HL-60 (cell line): Measurements from ENCODE around the gene SERPINI1.
"Not testable (repeated sequence)": the region's sequence is repeated elsewhere in the genome, so short reads cannot be mapped to it uniquely, and the experiment has no call there.

Source experiments
- DNase-seq, 2 experiments: peaks; one replicate each; pipeline ENCODE4 v3.0.0-alpha.2; 2010 to 2020; ENCODE audit warnings: low read depth in 1 of 2, low spot score in 1 of 2
- H3K27ac ChIP-seq: fragments of 250-450 bp; sonication (Bioruptor Pico); replicated peaks from 2 replicates; pipeline ENCODE4 v1.5.1; 2020; ENCODE audit warnings: mild to moderate bottlenecking, moderate library complexity
- H3K27me3 ChIP-seq: fragments of 250-450 bp; sonication (Bioruptor Pico); 2 replicates; pipeline ENCODE4 v1.5.1; 2021; ENCODE audit warnings: mild to moderate bottlenecking, moderate library complexity; ENCODE audit not compliant: insufficient read depth, poor library complexity, severe bottlenecking
- H3K4me3 ChIP-seq: replicated peaks from 2 replicates; pipeline ENCODE4 v1.5.1; 2011; ENCODE audit warnings: mild to moderate bottlenecking, control low read depth, low read length; ENCODE audit not compliant: insufficient read depth
- GABPA ChIP-seq: IDR thresholded peaks from 2 replicates; pipeline ENCODE4 v1.6.1; 2012; ENCODE audit warnings: low read depth
- POLR2AphosphoS5 ChIP-seq: IDR thresholded peaks from 2 replicates; pipeline ENCODE4 v1.6.1; 2012; ENCODE audit warnings: low read depth
- SPI1 ChIP-seq: IDR thresholded peaks from 2 replicates; pipeline ENCODE4 v1.6.1; 2012; ENCODE audit warnings: low read depth, mild to moderate bottlenecking, borderline replicate concordance
- TF ChIP-seq, protein P1 (sequence below): IDR thresholded peaks from 2 replicates; pipeline ENCODE4 v1.6.1; 2012; ENCODE audit warnings: low read depth; ENCODE audit not compliant: insufficient replicate concordance
- TF ChIP-seq, protein P2 (sequence below): IDR thresholded peaks from one replicate; pipeline ENCODE4 v1.5.1; 2011; ENCODE audit warnings: low read length, control low read depth, inconsistent platforms; ENCODE audit not compliant: insufficient read depth

SERPINI1 gene

GRCh38 chr3:167820102-167820865 is 84.8 kb downstream of the SERPINI1 start:
- H3K27me3 ChIP-seq: no peaks in the 10 kb centered on the region
- H3K27ac ChIP-seq: no peak overlapping the region
- TF ChIP-seq SPI1 (no peak), GABPA (no peak), POLR2AphosphoS5 (no peak)
- TF ChIP-seq, protein P1, sequence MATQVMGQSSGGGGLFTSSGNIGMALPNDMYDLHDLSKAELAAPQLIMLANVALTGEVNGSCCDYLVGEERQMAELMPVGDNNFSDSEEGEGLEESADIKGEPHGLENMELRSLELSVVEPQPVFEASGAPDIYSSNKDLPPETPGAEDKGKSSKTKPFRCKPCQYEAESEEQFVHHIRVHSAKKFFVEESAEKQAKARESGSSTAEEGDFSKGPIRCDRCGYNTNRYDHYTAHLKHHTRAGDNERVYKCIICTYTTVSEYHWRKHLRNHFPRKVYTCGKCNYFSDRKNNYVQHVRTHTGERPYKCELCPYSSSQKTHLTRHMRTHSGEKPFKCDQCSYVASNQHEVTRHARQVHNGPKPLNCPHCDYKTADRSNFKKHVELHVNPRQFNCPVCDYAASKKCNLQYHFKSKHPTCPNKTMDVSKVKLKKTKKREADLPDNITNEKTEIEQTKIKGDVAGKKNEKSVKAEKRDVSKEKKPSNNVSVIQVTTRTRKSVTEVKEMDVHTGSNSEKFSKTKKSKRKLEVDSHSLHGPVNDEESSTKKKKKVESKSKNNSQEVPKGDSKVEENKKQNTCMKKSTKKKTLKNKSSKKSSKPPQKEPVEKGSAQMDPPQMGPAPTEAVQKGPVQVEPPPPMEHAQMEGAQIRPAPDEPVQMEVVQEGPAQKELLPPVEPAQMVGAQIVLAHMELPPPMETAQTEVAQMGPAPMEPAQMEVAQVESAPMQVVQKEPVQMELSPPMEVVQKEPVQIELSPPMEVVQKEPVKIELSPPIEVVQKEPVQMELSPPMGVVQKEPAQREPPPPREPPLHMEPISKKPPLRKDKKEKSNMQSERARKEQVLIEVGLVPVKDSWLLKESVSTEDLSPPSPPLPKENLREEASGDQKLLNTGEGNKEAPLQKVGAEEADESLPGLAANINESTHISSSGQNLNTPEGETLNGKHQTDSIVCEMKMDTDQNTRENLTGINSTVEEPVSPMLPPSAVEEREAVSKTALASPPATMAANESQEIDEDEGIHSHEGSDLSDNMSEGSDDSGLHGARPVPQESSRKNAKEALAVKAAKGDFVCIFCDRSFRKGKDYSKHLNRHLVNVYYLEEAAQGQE: no peak
- TF ChIP-seq, protein P2, sequence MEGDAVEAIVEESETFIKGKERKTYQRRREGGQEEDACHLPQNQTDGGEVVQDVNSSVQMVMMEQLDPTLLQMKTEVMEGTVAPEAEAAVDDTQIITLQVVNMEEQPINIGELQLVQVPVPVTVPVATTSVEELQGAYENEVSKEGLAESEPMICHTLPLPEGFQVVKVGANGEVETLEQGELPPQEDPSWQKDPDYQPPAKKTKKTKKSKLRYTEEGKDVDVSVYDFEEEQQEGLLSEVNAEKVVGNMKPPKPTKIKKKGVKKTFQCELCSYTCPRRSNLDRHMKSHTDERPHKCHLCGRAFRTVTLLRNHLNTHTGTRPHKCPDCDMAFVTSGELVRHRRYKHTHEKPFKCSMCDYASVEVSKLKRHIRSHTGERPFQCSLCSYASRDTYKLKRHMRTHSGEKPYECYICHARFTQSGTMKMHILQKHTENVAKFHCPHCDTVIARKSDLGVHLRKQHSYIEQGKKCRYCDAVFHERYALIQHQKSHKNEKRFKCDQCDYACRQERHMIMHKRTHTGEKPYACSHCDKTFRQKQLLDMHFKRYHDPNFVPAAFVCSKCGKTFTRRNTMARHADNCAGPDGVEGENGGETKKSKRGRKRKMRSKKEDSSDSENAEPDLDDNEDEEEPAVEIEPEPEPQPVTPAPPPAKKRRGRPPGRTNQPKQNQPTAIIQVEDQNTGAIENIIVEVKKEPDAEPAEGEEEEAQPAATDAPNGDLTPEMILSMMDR: no peak
- no peak overlapping the region for H3K4me3 ChIP-seq
- DNase-seq: no peak

DNA sequence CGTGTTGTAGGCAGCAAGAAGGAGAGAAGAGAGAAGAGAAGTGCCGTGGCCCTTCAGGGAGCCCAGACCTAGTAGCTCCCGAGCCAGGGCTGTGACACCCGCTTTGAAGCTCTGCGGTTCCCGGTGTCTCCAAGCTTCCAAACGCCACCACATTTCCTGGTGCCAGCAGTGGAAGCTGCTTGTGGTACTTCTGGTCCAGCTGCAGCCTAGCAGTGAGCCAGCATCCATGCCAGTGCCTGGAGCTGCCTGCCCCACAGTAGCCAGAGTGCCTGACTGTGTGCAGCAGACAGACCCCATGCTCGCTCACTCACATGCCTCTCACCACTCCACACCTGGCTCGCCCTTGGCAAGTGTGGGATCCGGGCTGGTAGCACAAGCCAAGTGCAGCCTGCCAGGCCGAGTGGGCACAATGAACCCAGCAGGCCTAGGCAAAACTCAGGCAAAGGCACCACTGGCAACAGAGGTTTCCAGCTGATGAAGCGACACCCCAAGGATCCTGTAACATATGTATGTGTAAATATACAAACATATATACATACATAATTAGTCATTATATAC is 85.8 kb downstream of the SERPINI1 start:
- Histone ChIP-seq H3K4me3 (no peak overlapping the region), H3K27me3 (no peaks in the 10 kb centered on the region), H3K27ac (no peak overlapping the region)
- TF ChIP-seq SPI1 (no peak), GABPA (no peak), POLR2AphosphoS5 (no peak)
- TF ChIP-seq, protein P1: no peak
- TF ChIP-seq, protein P2: no peak
- DNase-seq: no peak

- no peak for DNase-seq
- no peak overlapping the region for H3K27ac ChIP-seq
- TF ChIP-seq SPI1 (no peak), POLR2AphosphoS5 (no peak), GABPA (no peak)
- TF ChIP-seq, protein P1: no peak
- TF ChIP-seq, protein P2: no peak
Measured at GRCh38 chr3:167823738-167824137, 88.2 kb downstream of the SERPINI1 start.

GRCh38 chr3:167827588-167827987 is 92.1 kb downstream of the SERPINI1 start:
- H3K4me3 ChIP-seq, H3K27ac ChIP-seq, H3K27me3 ChIP-seq, DNase-seq: not testable (repeated sequence)

More at GRCh38 chr3:167823738-167824137, 88.2 kb downstream of the SERPINI1 start:
- H3K4me3 ChIP-seq: no peak overlapping the region
- H3K27me3 ChIP-seq: no peaks in the 10 kb centered on the region
